Type B pancreatic cell (in vitro differentiated cells): ENCODE measurements around the gene SLC25A14. TPM values are rescaled to one million over a fixed set of nuclear protein-coding genes. Genes with fewer than 3 reads are reported as not detected.
A peak's percentile ranks its signal among the peaks of the same experiment; 100 is the strongest.
"Not testable (repeated sequence)": the region's sequence is repeated elsewhere in the genome, so short reads cannot be mapped to it uniquely, and the experiment has no call there.

Source experiments
- DNase-seq: peaks from one replicate; pipeline ENCODE4 v3.0.0; 2021; ENCODE audit warnings: mixed read lengths; ENCODE audit not compliant: unreplicated experiment; ENCODE audit errors: extremely low spot score
- H3K27ac Mint-ChIP-seq: 2 replicates; pipeline ENCODE4 v1.8.0; 2021; ENCODE audit warnings: mild to moderate bottlenecking, mixed read lengths
- H3K27me3 Mint-ChIP-seq: 2 replicates; pipeline ENCODE4 v1.8.0; 2021; ENCODE audit warnings: mixed read lengths
- H3K36me3 Mint-ChIP-seq: 2 replicates; pipeline ENCODE4 v1.8.0; 2021; ENCODE audit warnings: mixed read lengths
- H3K4me1 Mint-ChIP-seq: one replicate; pipeline ENCODE4 v1.8.0; 2021; ENCODE audit warnings: mixed read lengths; ENCODE audit not compliant: unreplicated experiment
- H3K4me3 Mint-ChIP-seq: 2 replicates; pipeline ENCODE4 v1.8.0; 2021; ENCODE audit warnings: mild to moderate bottlenecking, mixed read lengths
- H3K9me3 Mint-ChIP-seq: 2 replicates; pipeline ENCODE4 v1.8.0; 2021; ENCODE audit warnings: mixed read lengths
- CTCF ChIP-seq: fragments of 200-600 bp; sonication (generic); conservative IDR thresholded peaks from 2 replicates; pipeline ENCODE4 v1.5.0; 2021; ENCODE audit warnings: antibody characterized with exemption, mild to moderate bottlenecking
- total RNA-seq: library from RNA; stranded (reverse); gene quantifications from 2 replicates; pipeline ENCODE4 v1.2.1, GENCODE V29; 2021; ENCODE audit warnings: low replicate concordance

SLC25A14 gene
- total RNA-seq, 1 donor from 2014 or later = 23.1 TPM

- H3K9me3 Mint-ChIP-seq = no peaks in the 10 kb centered on the region
- no peak for DNase-seq
- no peak for TF ChIP-seq CTCF
- H3K36me3 Mint-ChIP-seq = no peaks in the 10 kb centered on the region
- no peaks in the 10 kb centered on the region for H3K4me1 Mint-ChIP-seq
- no peak overlapping the region for H3K27ac Mint-ChIP-seq
- peaks cover 10% of the 10 kb centered on the region for H3K27me3 Mint-ChIP-seq
- H3K4me3 Mint-ChIP-seq = peak overlapping the region; percentile 13
Observed at GRCh38 chrX:130330146-130330545, 9.6 kb upstream of the SLC25A14 start.

- peak; percentile 63 for TF ChIP-seq CTCF
- Mint-ChIP-seq H3K4me1 (no peaks in the 10 kb centered on the region), H3K9me3 (no peaks in the 10 kb centered on the region), H3K27ac (no peak overlapping the region), H3K36me3 (no peaks in the 10 kb centered on the region), H3K4me3 (peak overlapping the region; percentile 46), H3K27me3 (peaks cover 10% of the 10 kb centered on the region)
- DNase-seq = no peak
Observed at GRCh38 chrX:130330706-130331105, 9.0 kb upstream of the SLC25A14 start.

- H3K4me3 Mint-ChIP-seq = no peak overlapping the region
- H3K4me1 Mint-ChIP-seq = peaks cover 6% of the 10 kb centered on the region
- no peaks in the 10 kb centered on the region for H3K9me3 Mint-ChIP-seq
- TF ChIP-seq CTCF = no peak
- H3K36me3 Mint-ChIP-seq = no peaks in the 10 kb centered on the region
- no peak for DNase-seq
- H3K27me3 Mint-ChIP-seq = no peaks in the 10 kb centered on the region
- no peak overlapping the region for H3K27ac Mint-ChIP-seq
Observed at GRCh38 chrX:130336531-130336930, 3.2 kb upstream of the SLC25A14 start.

GRCh38 chrX:130338869-130339268 lies 850 bp upstream of the SLC25A14 start:
- H3K27ac Mint-ChIP-seq = peak overlapping the region; percentile 96
- not testable (repeated sequence) for H3K27me3 Mint-ChIP-seq, H3K9me3 Mint-ChIP-seq

GRCh38 chrX:130340271-130340670 lies 552 bp downstream of the SLC25A14 start:
- Mint-ChIP-seq H3K27ac (peak overlapping the region; percentile 96), H3K27me3 (no peaks in the 10 kb centered on the region), H3K4me1 (peaks cover 6% of the 10 kb centered on the region), H3K4me3 (peak overlapping the region; percentile 95), H3K9me3 (no peaks in the 10 kb centered on the region), H3K36me3 (no peaks in the 10 kb centered on the region)
- no peak for TF ChIP-seq CTCF
- no peak for DNase-seq

More at GRCh38 chrX:130338869-130339268, 850 bp upstream of the SLC25A14 start:
- peak overlapping the region; percentile 95 for H3K4me3 Mint-ChIP-seq
- not testable (repeated sequence) for H3K36me3 Mint-ChIP-seq, H3K4me1 Mint-ChIP-seq, DNase-seq

GRCh38 chrX:130343411-130343810 lies 3.7 kb downstream of the SLC25A14 start:
- TF ChIP-seq CTCF = no peak
- Mint-ChIP-seq H3K4me1 (peaks cover 6% of the 10 kb centered on the region), H3K36me3 (no peaks in the 10 kb centered on the region), H3K4me3 (no peak overlapping the region), H3K27ac (no peak overlapping the region), H3K27me3 (no peaks in the 10 kb centered on the region), H3K9me3 (no peaks in the 10 kb centered on the region)
- DNase-seq = no peak
